HepG2 (cell line): ENCODE measurements around the gene DOCK1. TPM values are rescaled to one million over a fixed set of nuclear protein-coding genes. Genes with fewer than 3 reads are reported as not detected.

Source experiments
- ATAC-seq: fragments of 200-7000 bp; cut with Tn5 transposase; 3 replicates; pipeline ENCODE4 v1.9.1; 2020; ENCODE audit warnings: mild to moderate bottlenecking, moderate library complexity
- BruUV-seq: library from RNA; stranded (reverse); fragments of 400-500 nt; replicated peaks from 2 replicates; lab custom pipeline; 2021; lab: Mats Ljungman, UMichigan
- CTCF ChIA-PET: fragments of 300-600 bp; formaldehyde crosslinking; extraction: SDS; loops from one replicate; lab custom pipeline; 2021; ENCODE audit warnings: low total read pairs, inconsistent platforms, low intra/inter-chr PET ratio; lab: Yijun Ruan, JAX
- POLR2A ChIA-PET: fragments of 350-600 bp; sonication (Branson Sonifier 250); formaldehyde crosslinking; loops from one replicate; lab custom pipeline; 2020; ENCODE audit warnings: antibody characterized with exemption, inconsistent platforms; lab: Yijun Ruan, JAX
- DNase-seq: peaks from one replicate; pipeline ENCODE4 v3.0.0-alpha.2; 2015; ENCODE audit warnings: low spot score
- FAIRE-seq: peaks from 3 replicates; lab custom pipeline; 2011; peaks lifted over from hg19 to GRCh38; lab: Jason Lieb, UNC
- H2AFZ ChIP-seq: one replicate; pipeline ENCODE4 v1.6.1; 2011; ENCODE audit warnings: low read length, inconsistent platforms
- H3K27ac ChIP-seq: fragments of 300-600 bp; 3 replicates; pipeline ENCODE4 v1.8.0; 2011; ENCODE audit warnings: mixed run types, mild to moderate bottlenecking, mixed read lengths, low read length, inconsistent platforms; ENCODE audit not compliant: insufficient read depth; ENCODE audit errors: extremely low read length
- H3K27me3 ChIP-seq, 2 experiments: fragments of 200-600 bp in 1 of 2; 2 replicates in 1 of 2; 3 replicates in 1 of 2; pipeline versions ENCODE4 v1.6.0 to v1.8.0; 2011; ENCODE audit warnings: low read length in 2 of 2, mild to moderate bottlenecking in 2 of 2, moderate library complexity in 2 of 2, inconsistent platforms in 1 of 2; ENCODE audit not compliant: insufficient read depth in 2 of 2, control insufficient read depth in 1 of 2
- H3K36me3 ChIP-seq, 2 experiments: fragments of 200-600 bp in 1 of 2; replicated peaks in 1 of 2; 2 replicates in 1 of 2; 3 replicates in 1 of 2; pipeline versions ENCODE4 v1.5.1 to v1.8.0; 2011; ENCODE audit warnings: low read length in 2 of 2, inconsistent platforms in 1 of 2; ENCODE audit not compliant: insufficient read depth in 2 of 2, control insufficient read depth in 1 of 2
- H3K4me1 ChIP-seq: 2 replicates; pipeline ENCODE4 v1.5.1; 2012; ENCODE audit warnings: low read length, inconsistent platforms; ENCODE audit not compliant: insufficient read depth
- H3K4me2 ChIP-seq: 2 replicates; pipeline ENCODE4 v1.6.0; 2011; ENCODE audit warnings: low read depth, low read length, inconsistent platforms
- H3K4me3 ChIP-seq, 3 experiments: fragments of 200-600 bp in 1 of 3; sonication (generic), shearing (Covaris generic) in 1 of 3; replicated peaks in 1 of 3; 2 replicates each; pipeline ENCODE4 v1.5.1; 2011 to 2016; ENCODE audit warnings: low read length in 3 of 3, inconsistent platforms in 2 of 3, low read depth in 2 of 3, mild to moderate bottlenecking in 2 of 3, control low read depth in 1 of 3, mixed read lengths in 1 of 3; ENCODE audit not compliant: insufficient read depth in 1 of 3
- H3K79me2 ChIP-seq: one replicate; pipeline ENCODE4 v1.6.1; 2011; ENCODE audit warnings: low read length, inconsistent platforms; ENCODE audit not compliant: insufficient read depth
- H3K9ac ChIP-seq: 2 replicates; pipeline ENCODE4 v1.6.0; 2011; ENCODE audit warnings: mild to moderate bottlenecking, low read depth, low read length, inconsistent platforms; ENCODE audit not compliant: insufficient read depth
- H3K9me3 ChIP-seq: 2 replicates; pipeline ENCODE4 v1.5.1; 2012; ENCODE audit warnings: mild to moderate bottlenecking, low read length
- H4K20me1 ChIP-seq: 2 replicates; pipeline ENCODE4 v1.6.0; 2011; ENCODE audit warnings: inconsistent platforms, mild to moderate bottlenecking, low read length, moderate library complexity; ENCODE audit not compliant: insufficient read depth
- ADNP ChIP-seq: sonication (generic); formaldehyde crosslinking; IDR thresholded peaks from 2 replicates; pipeline ENCODE4 v1.4.0; 2020; ENCODE audit warnings: missing genetic modification reagents
- ATF7-NPFF ChIP-seq: sonication (generic); formaldehyde crosslinking; IDR thresholded peaks from 2 replicates; pipeline ENCODE4 v1.8.1; 2023; ENCODE audit warnings: mild to moderate bottlenecking, low read depth, missing genetic modification reagents, moderate library complexity
- FOSL2 ChIP-seq: sonication (generic); formaldehyde crosslinking; IDR thresholded peaks from 2 replicates; pipeline ENCODE4 v1.4.0; 2020; ENCODE audit warnings: missing genetic modification reagents
- GLI4 ChIP-seq: sonication (generic); formaldehyde crosslinking; IDR thresholded peaks from 2 replicates; pipeline ENCODE4 v1.5.1; 2020; ENCODE audit warnings: missing genetic modification reagents, mild to moderate bottlenecking, moderate library complexity, borderline replicate concordance
- HNRNPK ChIP-seq: fragments of 200-400 bp; formaldehyde crosslinking; IDR thresholded peaks from 2 replicates; pipeline ENCODE4 v1.6.1; 2018; ENCODE audit warnings: low read length, low read depth, moderate library complexity, mild to moderate bottlenecking; ENCODE audit not compliant: poor library complexity, severe bottlenecking
- SCMH1 ChIP-seq: sonication (generic); formaldehyde crosslinking; IDR thresholded peaks from 2 replicates; pipeline ENCODE4 v1.9.0; 2021; ENCODE audit warnings: missing genetic modification reagents, mild to moderate bottlenecking, borderline replicate concordance
- SKI ChIP-seq: fragments of 450-650 bp; IDR thresholded peaks from one replicate; pipeline ENCODE4 v1.6.1; 2018; ENCODE audit warnings: mild to moderate bottlenecking; ENCODE audit not compliant: partially characterized antibody
- SNAI1 ChIP-seq: sonication (generic); formaldehyde crosslinking; IDR thresholded peaks from 2 replicates; pipeline ENCODE4 v1.5.0; 2020; ENCODE audit warnings: mild to moderate bottlenecking, missing genetic modification reagents, borderline replicate concordance
- SPEN ChIP-seq: sonication (generic); formaldehyde crosslinking; IDR thresholded peaks from 2 replicates; pipeline ENCODE4 v1.5.1; 2020; ENCODE audit warnings: low read depth, mild to moderate bottlenecking, missing genetic modification reagents
- TARDBP ChIP-seq: sonication (generic); formaldehyde crosslinking; IDR thresholded peaks from 2 replicates; pipeline ENCODE4 v1.8.0; 2022; ENCODE audit warnings: mild to moderate bottlenecking, missing genetic modification reagents
- TBP ChIP-seq: sonication (generic); formaldehyde crosslinking; IDR thresholded peaks from 2 replicates; pipeline ENCODE4 v1.5.0; 2020; ENCODE audit warnings: missing genetic modification reagents
- ZBTB1 ChIP-seq: sonication (generic); formaldehyde crosslinking; IDR thresholded peaks from 2 replicates; pipeline ENCODE4 v1.4.0; 2020; ENCODE audit warnings: missing genetic modification reagents, borderline replicate concordance
- ZBTB20 ChIP-seq: sonication (generic); formaldehyde crosslinking; IDR thresholded peaks from 2 replicates; pipeline ENCODE4 v1.8.1; 2023; ENCODE audit warnings: missing genetic modification reagents, low read depth, mild to moderate bottlenecking, borderline replicate concordance
- ZNF672 ChIP-seq: sonication (generic); formaldehyde crosslinking; IDR thresholded peaks from 2 replicates; pipeline ENCODE4 v1.8.1; 2022; ENCODE audit warnings: missing genetic modification reagents
- ZNF788 ChIP-seq: sonication (generic); formaldehyde crosslinking; IDR thresholded peaks from 2 replicates; pipeline ENCODE4 v1.5.0; 2020; ENCODE audit warnings: mild to moderate bottlenecking, missing genetic modification reagents, borderline replicate concordance
- ZNF879 ChIP-seq: sonication (generic); formaldehyde crosslinking; IDR thresholded peaks from 2 replicates; pipeline ENCODE4 v1.8.1; 2023; ENCODE audit warnings: missing genetic modification reagents
- WGBS: methylation state at CpG from one replicate; pipeline ENCODE4 v1.1.6; 2017; ENCODE audit warnings: low lambda C conversion rate; 5-methylcytosine and 5-hydroxymethylcytosine counted together
- in situ Hi-C: cut with HindIII; loops from 2 replicates; pipeline ENCODE4 v1.10.0; 2017; ENCODE audit warnings: low pct_unique_long_range_greater_than_20kb; ENCODE audit not compliant: extremely low pct_ligation_motif_present
- intact Hi-C: fragments of 100-400 bp; cut with micrococcal nuclease; formaldehyde crosslinking; loops from one replicate; pipeline ENCODE4 v1.10.0; 2022; ENCODE audit not compliant: unreplicated experiment
- polyA plus RNA-seq, 8 experiments: library from polyadenylated mRNA; depleted of rRNA in 3 of 8; stranded (reverse) in 7 of 8; unstranded in 1 of 8; fragments of >200 nt; fragmentation: Illumina TruSeq in 4 of 8; extraction: Trizol in 4 of 8; gene quantifications; 2 replicates each; pipeline versions ENCODE4 v1.2.1 to v1.2.3, GENCODE V29; 2011 to 2016; ENCODE audit warnings: low read depth in 4 of 8, missing spikeins in 1 of 8, mixed read lengths in 1 of 8; ENCODE audit not compliant: insufficient read depth in 1 of 8
- total RNA-seq, 5 experiments: library from RNA; depleted of rRNA; stranded (reverse); fragments of >200 nt; fragmentation: Illumina TruSeq; extraction: Trizol; gene quantifications; 2 replicates each; pipeline ENCODE4 v1.2.3, GENCODE V29; 2016; ENCODE audit warnings: low read depth in 1 of 5
- TF ChIP-seq, protein P1 (sequence below): sonication (generic); formaldehyde crosslinking; IDR thresholded peaks from 2 replicates; pipeline ENCODE4 v1.4.0; 2020; ENCODE audit warnings: mild to moderate bottlenecking, missing genetic modification reagents

Gene DOCK1
- total and polyA plus RNA-seq, 2 of the 13 experiments (the other 11 are each of a cell fraction or from before 2014, with no cell fraction given), result 8.3 to 25.5 TPM

DNA sequence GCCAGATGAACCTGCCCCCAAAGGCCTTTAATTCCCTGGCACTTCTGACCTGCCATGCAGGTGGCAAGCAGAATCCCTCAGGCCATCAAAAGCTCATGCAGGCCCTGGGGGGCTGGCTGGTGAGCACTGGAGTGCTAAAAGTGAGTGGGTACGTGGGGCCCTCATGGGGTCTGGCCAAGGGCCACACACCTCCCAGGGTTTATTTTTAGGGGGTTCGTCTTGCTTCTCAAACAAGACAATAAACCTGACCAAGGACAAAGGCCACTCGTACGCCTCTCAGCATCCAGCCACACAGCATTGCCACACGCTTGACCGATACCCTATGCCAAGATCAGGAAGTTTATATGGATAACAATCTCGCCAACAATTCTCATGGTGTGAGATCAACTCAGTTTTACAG is 33.1 kb upstream of the DOCK1 start:
- CTCF ChIA-PET, result no interaction called here
- H2AFZ ChIP-seq, result no peak overlapping the region
- no peak overlapping the region for H3K27ac ChIP-seq
- BruUV-seq, result no TSS peak
- ATAC-seq, result no peak
- no peak for FAIRE-seq
- intact Hi-C loops (no loop called here), in situ Hi-C loops (no loop called here)
- H3K4me1 ChIP-seq, result no peaks in the 10 kb centered on the region
- TF ChIP-seq, protein P1, sequence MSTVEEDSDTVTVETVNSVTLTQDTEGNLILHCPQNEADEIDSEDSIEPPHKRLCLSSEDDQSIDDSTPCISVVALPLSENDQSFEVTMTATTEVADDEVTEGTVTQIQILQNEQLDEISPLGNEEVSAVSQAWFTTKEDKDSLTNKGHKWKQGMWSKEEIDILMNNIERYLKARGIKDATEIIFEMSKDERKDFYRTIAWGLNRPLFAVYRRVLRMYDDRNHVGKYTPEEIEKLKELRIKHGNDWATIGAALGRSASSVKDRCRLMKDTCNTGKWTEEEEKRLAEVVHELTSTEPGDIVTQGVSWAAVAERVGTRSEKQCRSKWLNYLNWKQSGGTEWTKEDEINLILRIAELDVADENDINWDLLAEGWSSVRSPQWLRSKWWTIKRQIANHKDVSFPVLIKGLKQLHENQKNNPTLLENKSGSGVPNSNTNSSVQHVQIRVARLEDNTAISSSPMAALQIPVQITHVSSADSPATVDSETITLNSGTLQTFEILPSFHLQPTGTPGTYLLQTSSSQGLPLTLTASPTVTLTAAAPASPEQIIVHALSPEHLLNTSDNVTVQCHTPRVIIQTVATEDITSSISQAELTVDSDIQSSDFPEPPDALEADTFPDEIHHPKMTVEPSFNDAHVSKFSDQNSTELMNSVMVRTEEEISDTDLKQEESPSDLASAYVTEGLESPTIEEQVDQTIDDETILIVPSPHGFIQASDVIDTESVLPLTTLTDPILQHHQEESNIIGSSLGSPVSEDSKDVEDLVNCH, result no peak
- TF ChIP-seq ZNF788, result no peak
- TF ChIP-seq HNRNPK, result no peak
- TF ChIP-seq TBP (CRISPR knock-in tag), result no peak
- no peak for TF ChIP-seq TARDBP (CRISPR knock-in tag)
- no peak for TF ChIP-seq ZNF672
- TF ChIP-seq SCMH1 (CRISPR knock-in tag), result no peak
- TF ChIP-seq GLI4, result no peak
- no peak for TF ChIP-seq ZBTB1 (CRISPR knock-in tag)
- no peak for TF ChIP-seq ADNP (CRISPR knock-in tag)
- no peak for TF ChIP-seq SKI
- no peak for TF ChIP-seq FOSL2 (CRISPR knock-in tag)
- no peak for TF ChIP-seq SNAI1 (CRISPR knock-in tag)
- no peak for TF ChIP-seq ATF7-NPFF (CRISPR knock-in tag)
- no peak for TF ChIP-seq SPEN
- no peak for TF ChIP-seq ZNF879 (CRISPR knock-in tag)
- no peak for TF ChIP-seq ZBTB20 (CRISPR knock-in tag)
- no peak for DNase-seq
- H3K79me2 ChIP-seq, result no peaks in the 10 kb centered on the region
- WGBS, result 35% methylated on average over 6 of the region's 7 CpGs
- H3K27me3 ChIP-seq, result peaks cover 5 to 46% of the 10 kb centered on the region in 2 experiments; a peak in 4 of 5 replicates
- no peak overlapping the region for H3K4me2 ChIP-seq
- POLR2A ChIA-PET, result no interaction called here
- no peaks in the 10 kb centered on the region for H3K36me3 ChIP-seq
- H4K20me1 ChIP-seq, result no peaks in the 10 kb centered on the region
- H3K4me3 ChIP-seq, result no peak overlapping the region
- H3K9ac ChIP-seq, result no peak overlapping the region
- H3K9me3 ChIP-seq, result no peaks in the 10 kb centered on the region
